B cell (primary cell): ENCODE measurements around the gene POTEF.
"Not testable (repeated sequence)": the region's sequence is repeated elsewhere in the genome, so short reads cannot be mapped to it uniquely, and the experiment has no call there.

ENCODE experiments used
- CTCF ChIP-seq: fragments of 200-600 bp; IDR thresholded peaks from one replicate; pipeline ENCODE4 v1.8.0; 2022; ENCODE audit warnings: antibody characterized with exemption, mild to moderate bottlenecking
- EZH2 ChIP-seq: IDR thresholded peaks from 2 replicates; pipeline ENCODE4 v1.6.1; 2012; ENCODE audit warnings: borderline replicate concordance, low read depth, mild to moderate bottlenecking, moderate library complexity, low read length; ENCODE audit not compliant: insufficient read depth, poor library complexity, severe bottlenecking

GRCh38 chr2:130159376-130159775, 30.4 kb upstream of the POTEF start:
- TF ChIP-seq CTCF, EZH2: not testable (repeated sequence)
